Lower lobe of right lung (tissue), 2 donors: ENCODE data around the gene SLC16A2. TPM values are rescaled to one million over a fixed set of nuclear protein-coding genes. Genes with fewer than 3 reads are reported as not detected.
A peak's percentile ranks its signal among the peaks of the same experiment; 100 is the strongest.

Experiments
- ATAC-seq, 2 donors: fragments of 200-7000 bp; cut with Tn5 transposase; one replicate each; pipeline ENCODE4 v1.9.1; 2020 to 2022; ENCODE audit warnings: mild to moderate bottlenecking in 2 of 2, moderate library complexity in 2 of 2
- DNase-seq: peaks from one replicate; pipeline ENCODE4 v3.0.0-alpha.2; 2020
- H3K27ac ChIP-seq: fragments of 200-600 bp; one replicate; pipeline ENCODE4 v1.8.0; 2022
- H3K27me3 ChIP-seq: fragments of 200-600 bp; one replicate; pipeline ENCODE4 v1.8.0; 2022; ENCODE audit warnings: low read depth
- H3K36me3 ChIP-seq: fragments of 200-600 bp; one replicate; pipeline ENCODE4 v1.8.0; 2022; ENCODE audit warnings: mild to moderate bottlenecking
- H3K4me1 ChIP-seq: fragments of 200-600 bp; one replicate; pipeline ENCODE4 v1.8.0; 2022
- H3K4me3 ChIP-seq: fragments of 200-600 bp; one replicate; pipeline ENCODE4 v1.8.0; 2022; ENCODE audit warnings: mild to moderate bottlenecking
- H3K9me3 ChIP-seq: fragments of 200-600 bp; one replicate; pipeline ENCODE4 v1.8.0; 2022
- intact Hi-C: fragments of 100-400 bp; cut with DNase I; formaldehyde crosslinking; loops from one replicate; pipeline ENCODE4 v1.11.0; 2022
- total RNA-seq: library from RNA; stranded (reverse); fragmentation: NEBNext Ultra II Directional; extraction: Animal tissue kit (Norgen Biotek cat#: 25700); gene quantifications from one replicate; pipeline ENCODE4 v1.2.1, GENCODE V29; 2021
- TF ChIP-seq, protein P1 (sequence below): fragments of 200-600 bp; IDR thresholded peaks from one replicate; pipeline ENCODE4 v1.8.0; 2022; ENCODE audit warnings: antibody characterized with exemption, mild to moderate bottlenecking
- donor health status: DM: no; HTN: yes; CAD: no; lungs with severe emphysema.

SLC16A2 gene
- total RNA-seq, 1 donor from 2014 or later = 7.2 TPM

DNA sequence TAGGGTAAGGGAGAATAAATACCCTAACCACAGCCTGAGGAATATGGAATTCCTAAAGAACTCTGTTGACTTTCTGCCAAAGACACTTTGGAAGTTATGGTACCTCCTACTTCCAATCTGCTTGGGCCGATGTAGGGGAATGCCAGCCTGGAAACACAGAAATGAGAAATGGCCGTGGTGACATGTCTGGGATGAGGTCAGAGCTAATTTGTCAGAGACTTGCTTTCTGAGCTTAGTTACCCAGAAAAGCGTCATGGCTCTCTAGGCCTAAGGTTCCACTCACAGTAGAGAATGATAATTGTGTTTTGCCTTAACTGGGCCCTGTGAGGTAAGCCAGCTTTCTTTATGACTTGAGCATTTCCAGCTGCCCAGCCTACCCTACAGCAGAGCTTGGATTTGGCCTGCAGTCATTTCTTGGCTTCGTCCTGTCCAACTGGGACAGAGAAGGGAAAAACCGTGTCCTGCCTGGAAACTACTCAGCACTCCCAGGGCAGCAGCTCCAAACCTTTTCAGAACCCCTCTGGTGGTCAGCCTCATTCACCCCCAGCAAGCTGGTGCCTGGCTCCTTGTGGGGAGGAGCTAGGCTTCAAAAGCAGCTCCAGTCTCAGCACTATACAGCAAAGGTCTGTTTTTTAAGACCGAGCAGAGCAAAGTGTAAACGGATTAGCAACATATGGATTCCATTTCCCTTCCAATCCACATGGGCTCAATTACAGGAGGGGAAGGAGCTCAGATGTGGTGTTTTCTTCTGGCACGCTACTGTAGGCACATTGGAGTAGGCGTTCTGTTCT is 100.9 kb downstream of the SLC16A2 start:
- intact Hi-C loops = no loop called here
- ATAC-seq (peak in 1 of 2 donors; percentile 31), DNase-seq (no peak)
- H3K4me1 ChIP-seq = no peaks in the 10 kb centered on the region
- H3K9me3 ChIP-seq = no peaks in the 10 kb centered on the region
- TF ChIP-seq, protein P1, sequence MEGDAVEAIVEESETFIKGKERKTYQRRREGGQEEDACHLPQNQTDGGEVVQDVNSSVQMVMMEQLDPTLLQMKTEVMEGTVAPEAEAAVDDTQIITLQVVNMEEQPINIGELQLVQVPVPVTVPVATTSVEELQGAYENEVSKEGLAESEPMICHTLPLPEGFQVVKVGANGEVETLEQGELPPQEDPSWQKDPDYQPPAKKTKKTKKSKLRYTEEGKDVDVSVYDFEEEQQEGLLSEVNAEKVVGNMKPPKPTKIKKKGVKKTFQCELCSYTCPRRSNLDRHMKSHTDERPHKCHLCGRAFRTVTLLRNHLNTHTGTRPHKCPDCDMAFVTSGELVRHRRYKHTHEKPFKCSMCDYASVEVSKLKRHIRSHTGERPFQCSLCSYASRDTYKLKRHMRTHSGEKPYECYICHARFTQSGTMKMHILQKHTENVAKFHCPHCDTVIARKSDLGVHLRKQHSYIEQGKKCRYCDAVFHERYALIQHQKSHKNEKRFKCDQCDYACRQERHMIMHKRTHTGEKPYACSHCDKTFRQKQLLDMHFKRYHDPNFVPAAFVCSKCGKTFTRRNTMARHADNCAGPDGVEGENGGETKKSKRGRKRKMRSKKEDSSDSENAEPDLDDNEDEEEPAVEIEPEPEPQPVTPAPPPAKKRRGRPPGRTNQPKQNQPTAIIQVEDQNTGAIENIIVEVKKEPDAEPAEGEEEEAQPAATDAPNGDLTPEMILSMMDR = no peak
- no peaks in the 10 kb centered on the region for H3K36me3 ChIP-seq
- no peak overlapping the region for H3K4me3 ChIP-seq
- H3K27ac ChIP-seq = no peak overlapping the region
- no peaks in the 10 kb centered on the region for H3K27me3 ChIP-seq

DNA sequence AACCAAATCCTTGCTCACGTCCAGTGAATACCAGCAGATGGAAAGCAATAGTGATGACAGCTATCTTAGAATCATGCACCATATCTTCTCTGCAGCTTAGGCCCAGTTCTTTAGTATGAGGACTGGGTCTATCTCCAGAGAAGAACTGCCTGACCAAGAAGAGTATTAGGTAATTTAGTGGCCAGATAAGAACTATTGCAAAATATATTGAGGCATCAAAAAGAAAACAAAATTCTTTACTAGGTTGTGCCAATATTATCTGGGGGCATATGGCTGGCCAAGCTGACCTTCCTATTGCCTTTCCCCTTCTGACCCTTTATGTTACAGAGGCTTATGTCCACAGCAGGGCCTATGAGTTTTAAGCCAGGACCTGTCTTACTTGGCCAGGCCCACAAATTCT is 101.9 kb downstream of the SLC16A2 start:
- ATAC-seq = no peak
- H3K4me1 ChIP-seq = no peaks in the 10 kb centered on the region
- no peak overlapping the region for H3K4me3 ChIP-seq
- no peak overlapping the region for H3K27ac ChIP-seq
- TF ChIP-seq, protein P1 = no peak
- intact Hi-C loops = no loop called here
- DNase-seq = no peak
- H3K9me3 ChIP-seq = no peaks in the 10 kb centered on the region
- no peaks in the 10 kb centered on the region for H3K36me3 ChIP-seq
- no peaks in the 10 kb centered on the region for H3K27me3 ChIP-seq

DNA sequence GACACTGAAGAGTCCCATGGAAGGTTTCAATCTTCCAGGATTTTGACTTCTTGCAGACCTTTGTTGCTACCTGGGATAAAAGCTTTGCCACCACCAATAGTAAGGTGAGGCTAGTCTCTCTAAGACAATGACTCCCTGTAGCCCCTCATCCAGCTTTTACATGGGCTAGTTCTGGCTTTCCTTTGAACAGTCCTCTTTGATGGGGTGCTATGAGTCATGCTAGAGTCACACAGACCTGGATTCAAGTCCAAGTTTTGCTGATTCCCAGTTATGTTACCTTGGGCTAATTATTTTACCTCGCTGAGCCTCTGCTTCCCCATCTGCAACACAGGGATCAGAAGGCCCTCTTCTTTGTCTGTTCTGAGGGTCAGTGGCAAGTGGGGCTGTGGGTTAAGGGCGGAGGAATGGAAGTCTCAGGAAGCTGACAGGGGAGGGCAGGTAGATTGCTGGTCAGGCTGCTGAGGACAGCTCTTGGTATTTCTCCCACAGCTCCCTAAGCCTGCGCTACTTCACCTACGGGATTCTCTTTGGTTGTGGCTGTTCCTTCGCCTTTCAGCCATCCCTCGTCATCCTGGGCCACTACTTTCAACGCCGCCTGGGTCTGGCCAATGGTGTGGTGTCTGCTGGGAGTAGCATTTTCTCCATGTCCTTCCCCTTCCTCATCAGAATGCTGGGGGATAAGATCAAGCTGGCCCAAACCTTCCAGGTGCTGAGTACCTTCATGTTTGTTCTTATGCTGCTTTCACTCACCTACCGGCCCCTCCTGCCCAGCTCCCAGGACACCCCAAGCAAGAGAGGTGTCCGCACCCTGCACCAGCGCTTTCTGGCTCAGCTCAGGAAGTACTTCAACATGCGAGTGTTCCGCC is 102.8 kb downstream of the SLC16A2 start:
- Histone ChIP-seq H3K4me3 (no peak overlapping the region), H3K9me3 (no peaks in the 10 kb centered on the region), H3K4me1 (no peaks in the 10 kb centered on the region), H3K27me3 (no peaks in the 10 kb centered on the region), H3K27ac (no peak overlapping the region), H3K36me3 (no peaks in the 10 kb centered on the region)
- TF ChIP-seq, protein P1 = no peak
- no peak for ATAC-seq
- DNase-seq = no peak
- intact Hi-C loops = no loop called here

DNA sequence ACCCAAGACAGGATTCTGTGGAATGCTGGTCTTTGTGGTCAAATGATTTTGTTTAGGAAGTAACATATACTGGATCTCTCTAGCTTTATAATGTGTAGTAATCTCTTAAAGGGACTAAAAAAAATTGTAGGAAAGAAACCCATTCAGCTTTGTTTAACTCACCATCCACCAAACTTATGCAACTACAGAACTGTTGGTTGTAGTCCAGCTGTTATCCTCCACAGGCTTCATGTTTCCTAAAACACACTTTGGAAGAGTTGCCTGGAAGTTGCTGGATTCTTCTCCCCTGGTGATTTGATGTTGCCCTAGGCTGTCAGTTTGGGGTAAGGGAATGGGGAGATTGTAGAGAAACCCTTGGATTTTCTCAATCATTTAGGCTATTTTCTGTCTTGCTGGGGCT is 103.8 kb downstream of the SLC16A2 start:
- Histone ChIP-seq H3K9me3 (no peaks in the 10 kb centered on the region), H3K4me3 (no peak overlapping the region), H3K27ac (no peak overlapping the region), H3K36me3 (no peaks in the 10 kb centered on the region), H3K27me3 (no peaks in the 10 kb centered on the region), H3K4me1 (no peaks in the 10 kb centered on the region)
- DNase-seq = no peak
- intact Hi-C loops = no loop called here
- TF ChIP-seq, protein P1 = no peak
- no peak for ATAC-seq

DNA sequence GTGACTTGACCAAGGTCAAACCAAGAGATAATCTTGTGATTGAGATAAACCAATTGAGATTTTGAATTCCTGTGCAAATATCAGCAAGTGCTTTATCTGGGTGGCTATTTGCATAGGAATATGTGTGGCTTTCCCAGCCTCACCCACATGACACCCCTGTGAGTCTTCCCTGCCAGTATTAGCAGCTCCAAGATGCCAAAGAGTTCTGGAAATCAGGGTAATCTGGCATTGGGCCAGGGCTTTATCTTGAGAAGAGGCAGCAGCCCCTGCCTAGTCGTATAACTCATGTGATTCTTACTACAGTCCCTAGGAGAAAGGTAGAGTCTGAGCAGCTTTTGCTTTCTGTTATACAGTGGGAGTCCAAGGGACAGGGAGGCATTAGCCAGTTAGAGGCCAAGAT is 105.5 kb downstream of the SLC16A2 start:
- H3K27me3 ChIP-seq = no peaks in the 10 kb centered on the region
- TF ChIP-seq, protein P1 = no peak
- no peaks in the 10 kb centered on the region for H3K9me3 ChIP-seq
- ATAC-seq (no peak), DNase-seq (no peak)
- intact Hi-C loops = no loop called here
- no peak overlapping the region for H3K4me3 ChIP-seq
- no peaks in the 10 kb centered on the region for H3K36me3 ChIP-seq
- no peak overlapping the region for H3K27ac ChIP-seq
- no peaks in the 10 kb centered on the region for H3K4me1 ChIP-seq
